SH-SY5Y (cell line): ENCODE measurements around the gene ROR2.

Experiments used
- GATA2 ChIP-seq: IDR thresholded peaks from 2 replicates; pipeline ENCODE4 v1.6.1; 2011; ENCODE audit warnings: mild to moderate bottlenecking, low read depth, low read length
- GATA3 ChIP-seq: IDR thresholded peaks from 2 replicates; pipeline ENCODE4 v1.6.1; 2011; ENCODE audit warnings: low read depth, mild to moderate bottlenecking, low read length, moderate library complexity

ROR2 gene

GRCh38 chr9:91736311-91736710, 213.7 kb downstream of the ROR2 start:
- TF ChIP-seq GATA3 (no peak), GATA2 (no peak)

- no peak for TF ChIP-seq GATA2
- TF ChIP-seq GATA3, result no peak
These were observed 215.0 kb downstream of the ROR2 start for GRCh38 chr9:91735049-91735448.

GRCh38 chr9:91734371-91734981, 215.6 kb downstream of the ROR2 start:
- TF ChIP-seq GATA3 (no peak), GATA2 (no peak)

GRCh38 chr9:91733006-91733624, 216.9 kb downstream of the ROR2 start:
- TF ChIP-seq GATA2 (no peak), GATA3 (no peak)

- TF ChIP-seq GATA3, result no peak
- no peak for TF ChIP-seq GATA2
These were observed 217.6 kb downstream of the ROR2 start for GRCh38 chr9:91732187-91733005.

- TF ChIP-seq GATA3, result no peak
- no peak for TF ChIP-seq GATA2
These were observed 219.2 kb downstream of the ROR2 start for GRCh38 chr9:91730806-91731205.

- TF ChIP-seq GATA3, result no peak
- TF ChIP-seq GATA2, result no peak
These were observed 220.5 kb downstream of the ROR2 start for GRCh38 chr9:91729558-91729842.

- TF ChIP-seq GATA3 (no peak), GATA2 (no peak)
These were observed 222.1 kb downstream of the ROR2 start for GRCh38 chr9:91727972-91728371.

GRCh38 chr9:91727316-91727861, 222.6 kb downstream of the ROR2 start:
- TF ChIP-seq GATA2 (no peak), GATA3 (no peak)

GRCh38 chr9:91726406-91727100, 223.5 kb downstream of the ROR2 start:
- TF ChIP-seq GATA2, result no peak
- TF ChIP-seq GATA3, result no peak

- no peak for TF ChIP-seq GATA3
- no peak for TF ChIP-seq GATA2
These were observed 224.4 kb downstream of the ROR2 start for GRCh38 chr9:91725651-91726050.

GRCh38 chr9:91724609-91725505, 225.2 kb downstream of the ROR2 start:
- no peak for TF ChIP-seq GATA3
- no peak for TF ChIP-seq GATA2

- TF ChIP-seq GATA2, result no peak
- TF ChIP-seq GATA3, result no peak
These were observed 226.0 kb downstream of the ROR2 start for GRCh38 chr9:91724068-91724440.
